Transverse colon (tissue), 4 donors: Measurements from ENCODE around the gene CAST.

Experiments
- CTCF ChIP-seq, 5 experiments: fragments of 200-600 bp in 3 of 5; fragments of 450-650 bp in 2 of 5; sonication (generic) in 3 of 5; IDR thresholded peaks; 1 replicate in 2 of 5; 2 replicates in 3 of 5; pipeline ENCODE4 v1.5.1; 2016 to 2017; ENCODE audit warnings: antibody characterized with exemption in 5 of 5, inconsistent platforms in 3 of 5, mild to moderate bottlenecking in 2 of 5, moderate library complexity in 1 of 5
- EP300 ChIP-seq: sonication (generic); formaldehyde crosslinking; IDR thresholded peaks from one replicate; pipeline ENCODE4 v1.6.1; 2017; ENCODE audit warnings: antibody characterized with exemption, low read depth
- POLR2A ChIP-seq: fragments of 450-650 bp; IDR thresholded peaks from one replicate; pipeline ENCODE4 v1.6.1; 2016; ENCODE audit warnings: antibody characterized with exemption, mild to moderate bottlenecking, moderate library complexity
- POLR2AphosphoS5 ChIP-seq, 3 donors: sonication (generic); formaldehyde crosslinking; IDR thresholded peaks; one replicate each; pipeline ENCODE4 v1.6.1; 2016; ENCODE audit warnings: antibody characterized with exemption in 3 of 3

GRCh38 chr5:96638561-96638960 lies 23.6 kb upstream of the CAST start:
- TF ChIP-seq CTCF (IDR thresholded peaks at IDR 0.05) (no peak), POLR2A (no peak), POLR2AphosphoS5 (IDR thresholded peaks at IDR 0.05) (no peak), EP300 (no peak)
